Panc1 (cell line): ENCODE results near the gene RIMBP3C. TPM values are rescaled to one million over a fixed set of nuclear protein-coding genes. Genes with fewer than 3 reads are reported as not detected.

Experiments used
- ATAC-seq: fragments of 200-7000 bp; cut with Tn5 transposase; 2 replicates; pipeline ENCODE4 v1.9.1; 2020; ENCODE audit warnings: mild to moderate bottlenecking, moderate library complexity
- BruUV-seq: library from RNA; stranded (reverse); fragments of 400-500 nt; replicated peaks from 2 replicates; lab custom pipeline; 2021; lab: Mats Ljungman, UMichigan
- CTCF ChIA-PET: fragments of 300-600 bp; sonication (Branson Sonifier 250); formaldehyde crosslinking; loops from one replicate; lab custom pipeline; 2022; ENCODE audit warnings: antibody characterized with exemption; lab: Charles Lee
- POLR2A ChIA-PET: fragments of 300-600 bp; sonication (Branson Sonifier 250); formaldehyde crosslinking; loops from one replicate; lab custom pipeline; 2022; ENCODE audit warnings: antibody characterized with exemption; lab: Charles Lee
- DNase-seq: peaks from one replicate; pipeline ENCODE4 v3.0.0-alpha.2; 2010; ENCODE audit warnings: low read depth, low spot score
- H3K27ac ChIP-seq: 2 replicates; pipeline ENCODE4 v1.5.1; 2011; ENCODE audit warnings: mild to moderate bottlenecking, low read length, inconsistent platforms
- H3K27me3 ChIP-seq: fragments of 200-500 bp; sonication (Bioruptor generic); 2 replicates; pipeline ENCODE4 v1.6.0; 2014; ENCODE audit warnings: low read length, inconsistent platforms; ENCODE audit not compliant: control insufficient read depth, insufficient read depth
- H3K36me3 ChIP-seq: fragments of 200-500 bp; sonication (Bioruptor generic); 2 replicates; pipeline ENCODE4 v1.5.1; 2014; ENCODE audit warnings: inconsistent platforms, mild to moderate bottlenecking, low read length, moderate library complexity; ENCODE audit not compliant: control insufficient read depth, insufficient read depth
- H3K4me1 ChIP-seq: 2 replicates; pipeline ENCODE4 v1.5.1; 2011; ENCODE audit warnings: inconsistent platforms, mild to moderate bottlenecking, low read length, moderate library complexity; ENCODE audit not compliant: control insufficient read depth, insufficient read depth
- H3K4me3 ChIP-seq, 2 experiments: 2 replicates each; pipeline ENCODE4 v1.5.1; 2011 to 2012; ENCODE audit warnings: low read depth in 2 of 2, low read length in 2 of 2, mild to moderate bottlenecking in 2 of 2, inconsistent platforms in 1 of 2, moderate library complexity in 1 of 2
- H3K9me3 ChIP-seq: fragments of 200-500 bp; sonication (Bioruptor generic); 2 replicates; pipeline ENCODE4 v1.5.1; 2014; ENCODE audit warnings: low read depth, mild to moderate bottlenecking, inconsistent platforms, low read length, moderate library complexity; ENCODE audit not compliant: control insufficient read depth, insufficient read depth
- CTCF ChIP-seq: fragments of 450-650 bp; IDR thresholded peaks from 2 replicates; pipeline ENCODE4 v1.5.1; 2017; ENCODE audit warnings: mild to moderate bottlenecking
- POLR2AphosphoS5 ChIP-seq: IDR thresholded peaks from 2 replicates; pipeline ENCODE4 v1.6.1; 2012; ENCODE audit warnings: mild to moderate bottlenecking, low read depth, low read length, moderate library complexity
- REST ChIP-seq, 2 experiments: IDR thresholded peaks; 2 replicates each; pipeline ENCODE4 v1.6.1; 2011 to 2012; ENCODE audit warnings: low read depth in 2 of 2, control low read depth in 1 of 2, low read length in 1 of 2, mild to moderate bottlenecking in 1 of 2, moderate library complexity in 1 of 2; ENCODE audit not compliant: insufficient read depth in 1 of 2
- SIN3A ChIP-seq: IDR thresholded peaks from 2 replicates; pipeline ENCODE4 v1.6.1; 2012; ENCODE audit warnings: low read depth, mild to moderate bottlenecking, low read length, moderate library complexity, borderline replicate concordance; ENCODE audit not compliant: insufficient read depth
- TCF7L2 ChIP-seq: IDR thresholded peaks from 2 replicates; pipeline ENCODE4 v1.6.1; 2011; ENCODE audit warnings: mild to moderate bottlenecking, low read depth, low read length, inconsistent platforms
- in situ Hi-C: cut with HindIII; loops from 2 replicates; pipeline ENCODE4 v1.10.0; 2016; ENCODE audit warnings: low sequenced_read_pairs, low pct_unique_long_range_greater_than_20kb
- intact Hi-C: fragments of 100-400 bp; cut with micrococcal nuclease; formaldehyde crosslinking; loops from one replicate; pipeline ENCODE4 v1.10.0; 2022; ENCODE audit not compliant: unreplicated experiment
- total RNA-seq: library from RNA; stranded (reverse); gene quantifications from one replicate; pipeline ENCODE4 v1.2.1, GENCODE V29; 2021; ENCODE audit not compliant: unreplicated experiment

Gene RIMBP3C
- total RNA-seq, 1 experiment from 2014 or later, result 0.90 TPM

- in situ Hi-C loops (no loop called here), intact Hi-C loops (loop anchor here (10.0 kb wide), 1 partner anchor 52 kb away; the partner anchor contains the start of gene SDF2L1)
- ChIA-PET CTCF (no interaction called here), POLR2A (no interaction called here)
- H3K9me3 ChIP-seq, result no peaks in the 10 kb centered on the region
- peaks cover 2% of the 10 kb centered on the region; the same call in 1 of the 2 replicates for H3K36me3 ChIP-seq
- no peak for ATAC-seq
- TF ChIP-seq POLR2AphosphoS5 (no peak), REST (IDR thresholded peaks at IDR 0.05; ENCODE audit: insufficient read depth in 1 of 2, low read depth in 2 of 2, low read length in 1 of 2) (no peak)
- DNase-seq, result no peak
- peaks cover 8% of the 10 kb centered on the region for H3K4me1 ChIP-seq
- BruUV-seq, result no TSS peak
- no peak overlapping the region for H3K4me3 ChIP-seq
- no peaks in the 10 kb centered on the region for H3K27me3 ChIP-seq
- no peak overlapping the region for H3K27ac ChIP-seq
These were observed 41.2 kb upstream of the RIMBP3C start for GRCh38 chr22:21592422-21592821.

- Histone ChIP-seq H3K4me1 (peaks cover 8% of the 10 kb centered on the region), H3K9me3 (no peaks in the 10 kb centered on the region), H3K27me3 (no peaks in the 10 kb centered on the region), H3K4me3 (no peak overlapping the region), H3K36me3 (peaks cover 2% of the 10 kb centered on the region; the same call in 1 of the 2 replicates), H3K27ac (no peak overlapping the region)
- POLR2A ChIA-PET, result no interaction called here
- DNase-seq (no peak), ATAC-seq (no peak)
- CTCF ChIA-PET, result no interaction called here
- intact Hi-C loops (loop anchor here (10.0 kb wide), 1 partner anchor 53 kb away; the partner anchor contains the start of gene SDF2L1), in situ Hi-C loops (no loop called here)
- TF ChIP-seq SIN3A (no peak), TCF7L2 (no peak), CTCF (no peak), POLR2AphosphoS5 (no peak)
- no TSS peak for BruUV-seq
These were observed 40.4 kb upstream of the RIMBP3C start for GRCh38 chr22:21591695-21592094.

GRCh38 chr22:21590809-21591641, 39.8 kb upstream of the RIMBP3C start:
- no peak for DNase-seq
- no TSS peak for BruUV-seq
- Histone ChIP-seq H3K4me1 (peaks cover 8% of the 10 kb centered on the region), H3K36me3 (peaks cover 2% of the 10 kb centered on the region; the same call in 1 of the 2 replicates), H3K9me3 (no peaks in the 10 kb centered on the region), H3K27ac (no peak overlapping the region), H3K4me3 (no peak overlapping the region), H3K27me3 (no peaks in the 10 kb centered on the region)
- in situ Hi-C loops (no loop called here), intact Hi-C loops (loop anchor here (10.0 kb wide), 1 partner anchor 54 kb away; the partner anchor contains the start of gene SDF2L1)
- ChIA-PET CTCF (no interaction called here), POLR2A (no interaction called here)
- TF ChIP-seq REST (IDR thresholded peaks at IDR 0.05; ENCODE audit: insufficient read depth in 1 of 2, low read depth in 2 of 2, low read length in 1 of 2) (no peak), TCF7L2 (no peak), CTCF (no peak), POLR2AphosphoS5 (no peak), SIN3A (no peak)
- no peak for ATAC-seq
